Large intestine (tissue), 3 donors: ENCODE results near the gene NECAB3. TPM values are rescaled to one million over a fixed set of nuclear protein-coding genes. Genes with fewer than 3 reads are reported as not detected.

Source experiments
- DNase-seq, 2 donors: peaks; one replicate each; pipeline versions ENCODE4 v3.0.0 to v3.0.0-alpha.2; 2013
- H3K27ac ChIP-seq: one replicate; pipeline ENCODE4 v1.5.1; 2013; ENCODE audit warnings: low read length
- H3K27me3 ChIP-seq: 2 replicates; pipeline ENCODE4 v1.6.1; 2013; ENCODE audit warnings: low read length; ENCODE audit not compliant: control insufficient read depth, insufficient read depth
- H3K36me3 ChIP-seq: 2 replicates; pipeline ENCODE4 v1.6.1; 2013; ENCODE audit warnings: low read length; ENCODE audit not compliant: control insufficient read depth, insufficient read depth
- H3K4me1 ChIP-seq: one replicate; pipeline ENCODE4 v1.6.1; 2013; ENCODE audit warnings: low read length; ENCODE audit not compliant: control insufficient read depth, insufficient read depth
- H3K4me3 ChIP-seq: one replicate; pipeline ENCODE4 v1.5.1; 2013; ENCODE audit warnings: low read length
- H3K9me3 ChIP-seq: one replicate; pipeline ENCODE4 v1.6.1; 2013; ENCODE audit warnings: mild to moderate bottlenecking, low read depth, low read length, moderate library complexity; ENCODE audit not compliant: control insufficient read depth
- WGBS: methylation state at CpG from one replicate; pipeline ENCODE4 v1.1.5; 2013; ENCODE audit warnings: low lambda C conversion rate; ENCODE audit not compliant: insufficient coverage; 5-methylcytosine and 5-hydroxymethylcytosine counted together
- polyA plus RNA-seq: library from polyadenylated mRNA; unstranded; fragments of 120-200 nt; gene quantifications from one replicate; pipeline ENCODE4 v1.2.1, GENCODE V29; 2013

NECAB3 gene
- polyA plus RNA-seq, 1 donor, result 27.8 TPM

DNA sequence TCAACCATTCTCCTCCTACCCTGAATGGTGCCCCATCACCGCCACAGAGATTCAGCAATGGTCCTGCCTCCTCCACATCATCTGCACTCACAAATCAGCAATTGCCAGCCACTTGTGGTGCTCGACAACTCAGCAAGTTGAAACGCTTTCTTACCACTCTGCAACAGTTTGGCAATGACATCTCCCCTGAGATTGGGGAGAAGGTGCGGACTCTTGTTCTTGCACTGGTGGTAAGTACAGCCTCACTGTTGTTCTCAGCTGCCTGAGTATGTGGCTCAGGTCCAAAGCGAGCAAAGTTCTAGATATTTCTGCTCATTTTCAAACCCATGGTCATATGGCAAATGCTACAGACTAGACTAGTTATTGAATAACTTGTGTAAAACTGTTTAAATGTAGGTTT, 63.1 kb downstream of the NECAB3 start:
- no peak overlapping the region for H3K27ac ChIP-seq
- WGBS, result no CpG with 5 or more reads among the region's 5 CpGs
- H3K36me3 ChIP-seq, result peaks cover 70% of the 10 kb centered on the region
- DNase-seq, result no peak
- no peak overlapping the region for H3K4me3 ChIP-seq
- no peaks in the 10 kb centered on the region for H3K27me3 ChIP-seq
- no peaks in the 10 kb centered on the region for H3K9me3 ChIP-seq
- no peaks in the 10 kb centered on the region for H3K4me1 ChIP-seq

GRCh38 chr20:33609504-33609903, 64.7 kb downstream of the NECAB3 start:
- Histone ChIP-seq H3K9me3 (no peaks in the 10 kb centered on the region), H3K36me3 (peaks cover 59% of the 10 kb centered on the region), H3K4me3 (no peak overlapping the region), H3K27me3 (no peaks in the 10 kb centered on the region), H3K27ac (no peak overlapping the region), H3K4me1 (no peaks in the 10 kb centered on the region)
- no peak for DNase-seq
- WGBS, result 80% methylated on average over 1 of the region's 2 CpGs

Other genes starting within 250 kb of the NECAB3 start
- gene SNTA1, start 230.7 kb downstream of the NECAB3 start, polyA plus RNA-seq, result 9.2 TPM
- gene CBFA2T2, start 184.3 kb downstream of the NECAB3 start, polyA plus RNA-seq, result 29.1 TPM
- gene C20orf144, start 12.1 kb downstream of the NECAB3 start, polyA plus RNA-seq, result 0.34 TPM
- 1.4 TPM for gene ACTL10, start 7.5 kb downstream of the NECAB3 start, polyA plus RNA-seq
- gene E2F1, start 12.0 kb upstream of the NECAB3 start, polyA plus RNA-seq, result 8.5 TPM
- 10.2 TPM for gene PXMP4, start 45.9 kb upstream of the NECAB3 start, polyA plus RNA-seq
- 3.3 TPM for gene ZNF341, start 57.6 kb upstream of the NECAB3 start, polyA plus RNA-seq
- 98.5 TPM for gene CHMP4B, start 136.9 kb upstream of the NECAB3 start, polyA plus RNA-seq